IMR-90 (cell line): ENCODE data around the gene FAM168B.

Experiments
- BHLHE40 ChIP-seq: fragments of 150-350 bp; IDR thresholded peaks from 2 replicates; pipeline ENCODE4 v1.6.1; 2016; ENCODE audit warnings: mild to moderate bottlenecking, low read depth, low read length
- CEBPB ChIP-seq: IDR thresholded peaks from 2 replicates; pipeline ENCODE4 v1.6.1; 2012; ENCODE audit warnings: low read depth, low read length, improper control_type of control experiment
- CHD1 ChIP-seq: IDR thresholded peaks from 2 replicates; pipeline ENCODE4 v1.6.1; 2012; ENCODE audit warnings: low read depth, low read length, improper control_type of control experiment
- FOS ChIP-seq: fragments of 150-350 bp; IDR thresholded peaks from 2 replicates; pipeline ENCODE4 v1.6.1; 2016; ENCODE audit warnings: low read depth, low read length
- MAFK ChIP-seq: IDR thresholded peaks from 2 replicates; pipeline ENCODE4 v1.6.1; 2012; ENCODE audit warnings: low read depth, low read length, improper control_type of control experiment
- MXI1 ChIP-seq: IDR thresholded peaks from 2 replicates; pipeline ENCODE4 v1.6.1; 2012; ENCODE audit warnings: low read depth, mild to moderate bottlenecking, low read length, moderate library complexity, borderline replicate concordance
- NFE2L2 ChIP-seq: fragments of 150-350 bp; IDR thresholded peaks from 2 replicates; pipeline ENCODE4 v1.6.1; 2016; ENCODE audit warnings: low read depth, mild to moderate bottlenecking, low read length
- POLR2A ChIP-seq: IDR thresholded peaks from 2 replicates; pipeline ENCODE4 v1.6.1; 2012; ENCODE audit warnings: mild to moderate bottlenecking, low read depth, low read length
- RCOR1 ChIP-seq: IDR thresholded peaks from 2 replicates; pipeline ENCODE4 v1.6.1; 2012; ENCODE audit warnings: mild to moderate bottlenecking, low read length, improper control_type of control experiment; ENCODE audit not compliant: insufficient replicate concordance
- RFX5 ChIP-seq: IDR thresholded peaks from 2 replicates; pipeline ENCODE4 v1.8.0; 2012; ENCODE audit warnings: low read depth, mild to moderate bottlenecking, low read length, moderate library complexity
- SMC3 ChIP-seq: fragments of 150-350 bp; IDR thresholded peaks from 2 replicates; pipeline ENCODE4 v1.6.1; 2016; ENCODE audit warnings: low read depth, mild to moderate bottlenecking, antibody characterized with exemption, low read length, moderate library complexity
- TF ChIP-seq, protein P1 (sequence below): conservative IDR thresholded peaks from 2 replicates; pipeline ENCODE4 v1.5.1; 2012; ENCODE audit warnings: mild to moderate bottlenecking, low read depth, low read length, improper control_type of control experiment
- TF ChIP-seq, protein P2 (sequence below): fragments of 150-350 bp; IDR thresholded peaks from 2 replicates; pipeline ENCODE4 v1.6.1; 2017; ENCODE audit warnings: mild to moderate bottlenecking, antibody characterized with exemption, low read length, low read depth
- TF ChIP-seq, protein P3 (sequence below): fragments of 150-350 bp; IDR thresholded peaks from 2 replicates; pipeline ENCODE4 v1.6.1; 2016; ENCODE audit warnings: low read depth, mild to moderate bottlenecking, low read length, moderate library complexity, borderline replicate concordance

DNA sequence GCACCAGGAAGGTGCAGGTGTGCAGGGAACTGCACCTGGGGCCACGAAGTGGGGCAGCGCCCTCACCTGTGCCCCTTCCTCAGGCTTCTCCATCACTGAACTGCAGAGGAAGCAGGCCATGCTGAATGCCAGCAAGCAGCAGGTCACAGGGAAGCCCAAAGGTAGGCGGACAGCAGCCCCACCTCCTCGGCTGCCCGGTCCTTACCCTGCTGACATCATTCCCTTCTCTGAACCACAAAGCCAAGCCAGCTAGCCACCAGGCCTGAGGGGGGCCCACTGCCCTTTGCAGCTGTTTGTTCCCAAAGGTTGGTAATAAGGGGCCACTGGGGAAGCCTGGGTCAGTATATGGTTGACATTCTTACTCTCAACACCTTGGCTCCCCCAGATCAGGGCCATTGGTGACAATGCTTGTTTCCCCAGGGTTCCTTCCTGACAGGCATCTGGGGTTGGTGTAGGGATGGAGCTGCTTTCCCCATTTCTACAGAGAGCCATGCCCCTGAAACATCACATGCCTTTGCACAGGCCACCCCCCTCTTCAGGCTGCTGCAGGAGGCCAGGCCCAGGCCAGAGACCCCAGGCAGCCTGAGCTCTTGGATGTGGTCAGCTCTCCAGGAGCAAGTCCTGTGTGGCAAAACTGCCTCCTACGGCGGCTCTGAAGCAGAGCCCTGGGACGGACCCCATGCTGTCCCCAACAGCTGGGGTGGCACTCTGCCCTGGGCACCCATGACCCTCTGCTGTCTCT, 47.8 kb downstream of the FAM168B start:
- TF ChIP-seq, protein P1, sequence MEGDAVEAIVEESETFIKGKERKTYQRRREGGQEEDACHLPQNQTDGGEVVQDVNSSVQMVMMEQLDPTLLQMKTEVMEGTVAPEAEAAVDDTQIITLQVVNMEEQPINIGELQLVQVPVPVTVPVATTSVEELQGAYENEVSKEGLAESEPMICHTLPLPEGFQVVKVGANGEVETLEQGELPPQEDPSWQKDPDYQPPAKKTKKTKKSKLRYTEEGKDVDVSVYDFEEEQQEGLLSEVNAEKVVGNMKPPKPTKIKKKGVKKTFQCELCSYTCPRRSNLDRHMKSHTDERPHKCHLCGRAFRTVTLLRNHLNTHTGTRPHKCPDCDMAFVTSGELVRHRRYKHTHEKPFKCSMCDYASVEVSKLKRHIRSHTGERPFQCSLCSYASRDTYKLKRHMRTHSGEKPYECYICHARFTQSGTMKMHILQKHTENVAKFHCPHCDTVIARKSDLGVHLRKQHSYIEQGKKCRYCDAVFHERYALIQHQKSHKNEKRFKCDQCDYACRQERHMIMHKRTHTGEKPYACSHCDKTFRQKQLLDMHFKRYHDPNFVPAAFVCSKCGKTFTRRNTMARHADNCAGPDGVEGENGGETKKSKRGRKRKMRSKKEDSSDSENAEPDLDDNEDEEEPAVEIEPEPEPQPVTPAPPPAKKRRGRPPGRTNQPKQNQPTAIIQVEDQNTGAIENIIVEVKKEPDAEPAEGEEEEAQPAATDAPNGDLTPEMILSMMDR, result no peak
- TF ChIP-seq RFX5, result no peak
- TF ChIP-seq, protein P2, sequence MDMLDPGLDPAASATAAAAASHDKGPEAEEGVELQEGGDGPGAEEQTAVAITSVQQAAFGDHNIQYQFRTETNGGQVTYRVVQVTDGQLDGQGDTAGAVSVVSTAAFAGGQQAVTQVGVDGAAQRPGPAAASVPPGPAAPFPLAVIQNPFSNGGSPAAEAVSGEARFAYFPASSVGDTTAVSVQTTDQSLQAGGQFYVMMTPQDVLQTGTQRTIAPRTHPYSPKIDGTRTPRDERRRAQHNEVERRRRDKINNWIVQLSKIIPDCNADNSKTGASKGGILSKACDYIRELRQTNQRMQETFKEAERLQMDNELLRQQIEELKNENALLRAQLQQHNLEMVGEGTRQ, result no peak
- TF ChIP-seq BHLHE40, result no peak
- no peak for TF ChIP-seq MXI1
- TF ChIP-seq POLR2A, result no peak
- TF ChIP-seq FOS, result no peak
- no peak for TF ChIP-seq RCOR1
- no peak for TF ChIP-seq CHD1
- no peak for TF ChIP-seq CEBPB
- TF ChIP-seq NFE2L2, result no peak
- no peak for TF ChIP-seq MAFK
- TF ChIP-seq SMC3, result no peak
- TF ChIP-seq, protein P3, sequence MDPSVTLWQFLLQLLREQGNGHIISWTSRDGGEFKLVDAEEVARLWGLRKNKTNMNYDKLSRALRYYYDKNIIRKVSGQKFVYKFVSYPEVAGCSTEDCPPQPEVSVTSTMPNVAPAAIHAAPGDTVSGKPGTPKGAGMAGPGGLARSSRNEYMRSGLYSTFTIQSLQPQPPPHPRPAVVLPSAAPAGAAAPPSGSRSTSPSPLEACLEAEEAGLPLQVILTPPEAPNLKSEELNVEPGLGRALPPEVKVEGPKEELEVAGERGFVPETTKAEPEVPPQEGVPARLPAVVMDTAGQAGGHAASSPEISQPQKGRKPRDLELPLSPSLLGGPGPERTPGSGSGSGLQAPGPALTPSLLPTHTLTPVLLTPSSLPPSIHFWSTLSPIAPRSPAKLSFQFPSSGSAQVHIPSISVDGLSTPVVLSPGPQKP, result no peak
